GM21447 (cell line): Measurements from ENCODE around the gene KIF23.
A peak's percentile ranks its signal among the peaks of the same experiment; 100 is the strongest.
"Not testable (repeated sequence)": the region's sequence is repeated elsewhere in the genome, so short reads cannot be mapped to it uniquely, and the experiment has no call there.

Source experiments
- ATAC-seq: cut with Tn5 transposase; IDR thresholded peaks from one replicate; pipeline ENCODE4 v1.9.1; 2021; ENCODE audit not compliant: unreplicated experiment

The KIF23 gene

GRCh38 chr15:69413822-69414700 is at the start of gene KIF23:
Gene KIF23, plus strand, starts transcription at chr15:69414349. Its CDS starts 117 bp downstream, at chr15:69414466.
- ATAC-seq, result peak; percentile 89

GRCh38 chr15:69367236-69367635 is 46.9 kb upstream of the KIF23 start:
- no peak for ATAC-seq

DNA sequence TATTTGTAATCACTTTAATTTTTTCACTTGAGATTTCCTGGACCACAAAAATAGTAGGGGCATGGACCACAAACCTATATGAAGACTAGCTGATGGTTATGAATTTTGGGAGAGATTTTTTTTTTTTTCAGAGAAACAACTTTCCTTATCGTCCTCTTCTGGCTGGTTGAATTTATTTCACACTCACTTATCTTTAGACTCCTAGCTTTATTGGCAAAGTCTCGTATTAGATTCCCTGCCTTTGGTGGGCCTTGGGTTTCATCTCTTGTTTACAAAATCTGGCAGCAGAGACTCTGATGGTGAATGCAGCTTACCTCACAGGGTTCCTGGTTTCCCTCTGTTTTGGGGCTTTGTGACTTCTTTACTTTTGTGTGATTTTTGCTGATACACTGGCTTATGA is 44.5 kb upstream of the KIF23 start:
- no peak for ATAC-seq

GRCh38 chr15:69373406-69373805 is 40.7 kb upstream of the KIF23 start:
- no peak for ATAC-seq

DNA sequence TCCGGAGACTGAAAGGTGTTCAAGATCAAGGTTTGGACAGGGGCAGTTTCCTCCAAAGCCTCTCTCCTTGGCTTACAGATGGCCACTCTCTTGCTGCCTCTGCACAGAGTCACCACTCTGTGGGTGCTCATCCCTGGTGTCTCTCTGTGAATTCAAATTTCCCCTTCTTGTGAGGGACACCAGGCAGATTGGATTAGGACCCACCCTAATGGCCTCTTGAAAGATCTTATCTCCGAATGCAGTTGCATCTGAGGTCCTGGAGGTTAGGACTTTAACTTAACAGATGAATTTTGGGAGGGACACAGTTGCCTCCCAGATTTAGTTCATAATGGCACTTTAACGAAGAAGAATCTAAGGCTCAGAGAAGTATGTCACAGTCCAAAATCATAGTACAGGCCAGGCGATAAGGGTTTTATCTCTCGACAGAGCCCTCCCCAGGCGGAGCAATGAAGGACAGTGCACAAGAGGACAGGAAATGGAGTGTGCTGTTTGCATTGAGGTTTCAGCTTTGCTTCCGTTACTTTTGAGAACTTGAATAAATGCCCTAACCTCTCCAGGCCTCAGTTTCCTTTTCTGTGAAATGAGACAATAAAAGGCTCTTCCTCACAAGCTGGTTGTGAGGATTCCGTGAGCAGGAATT is 38.9 kb upstream of the KIF23 start:
- no peak for ATAC-seq

- no peak for ATAC-seq
These were observed 36.8 kb upstream of the KIF23 start for GRCh38 chr15:69377216-69377970.

DNA sequence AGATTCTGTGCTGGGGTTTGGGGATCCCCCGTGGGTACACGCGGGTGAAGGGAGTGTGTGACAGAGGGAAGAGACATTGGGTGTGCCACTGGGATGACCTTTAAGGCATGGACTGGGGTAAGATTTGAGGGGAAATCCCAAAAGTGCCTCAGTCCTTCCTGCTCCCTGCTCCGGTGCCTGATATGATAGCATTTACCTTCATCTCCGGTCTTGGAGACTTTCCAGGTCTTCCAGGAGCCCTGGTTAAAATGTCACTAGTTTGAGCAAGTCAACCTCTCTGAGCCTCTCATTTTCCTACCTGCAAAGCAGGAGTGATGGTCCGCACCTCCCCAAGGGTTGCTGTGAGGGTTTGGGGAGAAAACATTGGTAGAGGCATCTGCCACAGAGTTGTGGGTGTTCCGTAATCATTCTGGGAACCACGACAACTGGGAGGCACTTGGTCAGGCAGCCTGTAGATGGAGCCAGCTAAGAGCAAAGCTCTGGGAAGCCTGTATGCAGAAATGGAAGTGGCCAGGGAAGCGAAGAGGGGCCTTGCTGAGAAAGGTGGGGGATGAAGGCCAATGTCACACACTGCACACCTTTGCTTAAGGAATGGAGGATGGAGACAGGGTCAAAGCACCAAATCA is 33.9 kb upstream of the KIF23 start:
- ATAC-seq, result no peak

GRCh38 chr15:69380726-69381105 is 33.4 kb upstream of the KIF23 start:
- no peak for ATAC-seq

DNA sequence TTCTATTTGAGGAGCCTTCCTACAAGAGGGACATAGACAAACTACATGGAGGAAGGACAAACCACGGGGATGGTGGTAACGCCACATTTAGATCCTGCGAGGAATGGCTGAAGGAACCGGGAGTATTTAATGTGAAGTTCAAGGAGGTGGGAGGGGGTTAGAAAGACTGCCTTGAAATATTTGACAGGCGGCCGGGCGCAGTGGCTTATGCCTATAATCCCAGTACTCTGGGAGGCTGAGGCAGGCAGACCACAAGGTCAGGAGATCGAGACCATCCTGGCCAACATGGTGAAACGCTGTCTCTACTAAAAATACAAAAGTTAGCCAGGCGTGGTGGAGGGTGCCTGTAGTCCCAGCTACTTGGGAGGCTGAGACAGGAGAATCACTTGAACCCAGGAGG is 32.0 kb upstream of the KIF23 start:
- ATAC-seq, result not testable (repeated sequence)

- not testable (repeated sequence) for ATAC-seq
These were observed 30.1 kb upstream of the KIF23 start for GRCh38 chr15:69384066-69384465.

- ATAC-seq, result no peak
These were observed 29.2 kb upstream of the KIF23 start for GRCh38 chr15:69384626-69385598.

DNA sequence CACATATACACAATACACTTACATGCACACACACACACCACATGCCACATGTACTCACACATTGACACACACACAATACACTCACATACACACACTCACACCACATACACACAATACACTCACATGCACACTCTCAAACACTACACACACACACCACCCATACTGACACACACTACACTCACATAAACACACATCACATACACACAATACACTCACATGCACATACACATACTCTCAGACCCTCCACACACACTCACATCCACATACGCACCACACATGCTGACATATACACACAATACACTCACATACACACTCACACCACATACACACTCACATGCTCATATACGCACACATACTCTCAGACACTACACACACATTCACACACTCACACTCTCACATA is 28.3 kb upstream of the KIF23 start:
- ATAC-seq, result no peak

DNA sequence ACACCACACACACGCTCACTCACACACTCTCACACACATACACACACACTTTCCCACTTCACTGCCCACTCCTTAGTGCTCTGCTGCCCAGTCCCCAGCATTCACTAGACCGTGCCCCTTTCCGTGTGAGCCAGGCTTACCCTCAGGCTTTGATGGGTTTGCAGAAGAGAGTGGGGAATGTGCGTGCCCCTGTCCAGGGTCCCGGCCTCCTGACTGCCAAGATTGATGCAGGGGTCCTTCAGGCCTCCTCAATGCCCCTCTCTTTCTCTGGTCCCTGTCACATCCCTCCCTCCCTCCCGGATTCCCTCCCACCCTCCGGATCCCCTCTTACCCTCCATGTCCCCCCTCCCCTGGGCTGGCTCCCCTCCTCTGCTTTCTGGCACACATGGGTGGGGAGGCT is 27.9 kb upstream of the KIF23 start:
- ATAC-seq, result no peak

DNA sequence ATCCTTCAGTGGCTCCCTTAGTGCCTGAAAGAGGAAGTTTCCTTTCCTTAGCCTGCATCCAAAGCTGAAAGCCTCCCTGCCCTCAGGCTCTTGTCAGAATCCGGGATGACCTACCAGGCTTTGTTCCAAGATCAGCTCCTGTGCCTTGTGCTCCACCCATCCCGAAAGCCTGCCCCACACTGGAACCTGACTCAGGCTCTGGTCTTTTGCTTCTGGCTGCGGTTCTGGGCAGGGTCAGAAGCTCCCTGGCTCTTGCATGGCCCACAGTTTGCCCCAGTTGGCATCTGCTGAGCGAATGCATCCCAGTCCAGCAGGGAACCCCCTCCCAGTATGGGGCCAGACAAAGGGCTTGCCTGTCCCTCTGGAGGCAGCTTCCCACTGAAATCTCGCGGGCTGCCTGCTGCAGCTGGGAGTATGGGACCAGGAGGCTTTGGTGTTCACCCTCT is 25.9 kb upstream of the KIF23 start:
- no peak for ATAC-seq

GRCh38 chr15:69389426-69389825 is 24.7 kb upstream of the KIF23 start:
- no peak for ATAC-seq

DNA sequence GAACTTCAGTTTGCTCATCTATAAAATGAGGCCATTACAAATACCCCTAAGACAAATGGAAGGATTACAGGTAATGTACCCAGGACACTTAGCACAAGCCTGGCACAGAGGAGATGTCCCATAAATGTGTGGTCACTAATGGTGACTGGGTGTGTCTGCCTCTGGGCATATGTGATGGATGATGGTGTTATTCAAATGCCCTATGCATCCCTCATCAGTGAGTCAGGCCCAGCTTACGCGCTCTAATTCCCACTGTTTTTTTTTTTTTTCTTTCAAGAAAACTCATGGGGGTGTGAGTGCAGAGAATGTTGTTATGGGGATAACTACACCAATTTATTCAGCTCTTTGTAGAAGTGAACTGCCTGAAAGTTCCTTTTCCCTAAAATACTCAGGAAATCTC is 23.6 kb upstream of the KIF23 start:
- ATAC-seq, result no peak

DNA sequence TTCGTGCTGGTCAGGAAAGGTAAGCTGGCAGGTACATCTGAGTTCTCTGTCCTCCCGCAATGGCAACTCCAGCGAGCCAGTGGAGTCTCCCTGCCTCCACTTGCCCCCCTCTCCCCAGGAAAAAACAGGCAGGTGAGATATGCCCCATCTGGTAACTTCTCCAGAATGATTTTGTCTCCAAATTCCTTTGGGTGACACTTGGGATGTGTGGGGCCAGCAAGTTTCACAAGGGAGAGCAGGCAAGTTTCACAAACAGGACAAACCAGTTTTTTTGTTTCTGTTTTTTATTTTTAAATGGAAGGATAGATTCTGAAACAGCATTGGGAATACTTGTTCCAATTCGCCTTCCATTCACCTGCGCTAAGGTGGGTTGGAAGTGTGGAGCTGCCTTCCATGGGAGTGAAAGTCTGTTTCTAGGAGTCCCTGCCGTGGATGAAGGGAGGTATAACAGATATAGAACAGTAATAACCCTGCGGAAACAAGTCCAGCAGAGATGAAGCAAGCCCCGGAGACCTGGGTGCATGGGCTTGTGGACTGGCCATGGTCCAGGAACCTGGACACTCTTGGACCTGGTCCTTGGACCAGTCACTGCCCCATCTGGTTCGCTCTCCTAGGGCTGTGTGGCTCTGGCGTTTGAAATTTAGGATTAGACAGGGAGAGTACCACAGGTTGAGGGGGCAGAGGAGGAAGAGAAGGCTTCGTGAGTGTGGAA is 22.9 kb upstream of the KIF23 start:
- ATAC-seq, result no peak

- ATAC-seq, result no peak
These were observed 21.8 kb upstream of the KIF23 start for GRCh38 chr15:69392352-69392751.

DNA sequence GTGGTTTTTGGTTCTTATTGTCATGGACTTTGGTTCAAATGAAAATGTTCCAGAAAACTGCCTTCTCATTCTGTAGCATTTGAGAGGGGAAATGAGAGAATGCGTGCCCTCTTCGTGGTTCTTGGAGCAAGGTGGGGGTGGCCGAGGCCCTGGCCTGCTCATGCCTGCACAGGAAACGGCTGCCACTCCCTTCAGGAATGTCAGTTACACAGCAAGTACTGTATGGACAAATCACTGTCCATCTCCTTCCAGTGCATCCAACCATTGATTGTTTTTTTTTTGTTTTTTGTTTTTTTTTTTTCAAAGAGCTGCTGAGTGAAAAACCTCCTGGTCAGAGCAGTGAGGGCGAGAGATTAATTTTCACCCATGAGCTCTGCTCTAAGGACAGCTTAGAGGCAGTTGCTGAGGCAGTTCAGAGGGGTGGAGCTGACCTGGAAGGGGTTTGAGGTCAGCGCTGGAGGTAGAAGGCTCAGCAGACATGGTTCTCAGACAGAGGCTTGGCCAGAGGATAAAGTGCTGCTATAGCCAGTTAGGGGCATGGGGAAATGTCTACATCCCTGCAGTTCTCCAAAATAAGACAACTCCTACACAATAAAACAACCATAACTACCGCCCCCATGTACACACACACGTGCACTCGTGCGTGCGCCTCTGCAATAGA is 20.2 kb upstream of the KIF23 start:
- no peak for ATAC-seq
